ENCODE measurements around the gene KLF6.
A peak's percentile ranks its signal among the peaks of the same experiment; 100 is the strongest.

Gene KLF6

GRCh38 chr10:3774814-3775695 lies 10.0 kb downstream of the KLF6 start:
- no peak for DNase-seq

DNA sequence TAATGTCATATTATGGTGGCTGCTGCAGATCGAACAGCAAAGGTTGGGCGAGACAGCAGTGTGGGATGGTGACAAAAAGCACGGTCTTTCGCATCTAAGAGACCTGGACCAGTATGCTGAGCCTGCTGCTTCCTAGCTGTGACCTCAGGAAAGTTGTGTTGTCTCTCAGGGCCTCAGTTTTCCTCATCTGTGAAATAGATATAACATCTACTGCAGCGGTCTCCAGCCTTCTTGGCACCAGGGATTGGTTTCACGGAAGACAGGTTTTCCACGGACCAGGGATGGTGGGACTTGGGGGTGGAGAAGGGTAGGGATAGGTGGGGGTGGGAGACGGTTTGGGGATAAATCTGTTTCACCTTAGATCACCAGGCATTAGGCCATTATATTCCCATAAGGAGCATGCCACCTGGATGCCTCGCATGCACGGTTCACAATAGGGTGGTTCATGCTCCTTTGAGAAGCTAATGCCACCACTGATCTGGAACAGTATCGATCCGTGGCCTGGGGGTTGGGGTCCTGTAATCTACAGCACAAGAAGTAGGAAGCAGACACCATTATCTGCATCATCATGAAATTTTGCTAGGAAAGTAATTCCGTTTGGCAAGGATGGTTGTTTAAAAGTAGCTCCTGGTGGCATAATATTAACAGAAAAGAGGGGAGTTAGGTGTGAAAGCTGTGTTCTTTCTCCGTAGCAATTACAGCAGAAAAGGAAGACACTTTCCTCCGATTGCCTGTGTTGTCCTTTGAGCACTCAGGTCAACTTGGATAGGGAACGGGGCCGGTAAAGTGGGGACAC lies 10.8 kb downstream of the KLF6 start:
- no peak for DNase-seq

DNA sequence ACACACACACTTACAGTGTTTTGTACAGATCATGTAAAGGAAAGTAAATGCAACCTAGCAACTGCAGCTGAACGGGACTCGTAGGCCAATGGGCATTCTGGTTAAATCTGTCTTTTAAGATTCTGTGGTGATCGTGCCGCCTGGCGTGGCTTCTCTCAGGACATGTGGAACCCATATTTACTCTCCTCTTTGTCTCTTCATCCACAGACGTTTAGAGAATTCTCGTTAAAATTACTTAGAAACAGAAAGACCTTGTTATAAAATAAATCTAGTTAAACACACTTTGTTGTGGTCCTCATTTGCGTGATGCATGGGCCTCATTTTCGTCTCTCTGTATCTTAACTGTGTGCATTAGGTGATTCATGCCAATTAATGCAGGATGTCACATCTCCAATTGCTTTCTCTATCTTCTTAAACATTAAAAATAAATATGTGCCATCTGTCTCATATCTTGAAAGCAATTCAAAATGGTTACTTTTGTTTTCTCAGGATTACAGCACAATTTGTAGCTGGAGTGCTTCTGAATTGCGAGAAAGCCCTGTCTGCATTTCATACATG lies 11.5 kb downstream of the KLF6 start:
- DNase-seq, result no peak

DNA sequence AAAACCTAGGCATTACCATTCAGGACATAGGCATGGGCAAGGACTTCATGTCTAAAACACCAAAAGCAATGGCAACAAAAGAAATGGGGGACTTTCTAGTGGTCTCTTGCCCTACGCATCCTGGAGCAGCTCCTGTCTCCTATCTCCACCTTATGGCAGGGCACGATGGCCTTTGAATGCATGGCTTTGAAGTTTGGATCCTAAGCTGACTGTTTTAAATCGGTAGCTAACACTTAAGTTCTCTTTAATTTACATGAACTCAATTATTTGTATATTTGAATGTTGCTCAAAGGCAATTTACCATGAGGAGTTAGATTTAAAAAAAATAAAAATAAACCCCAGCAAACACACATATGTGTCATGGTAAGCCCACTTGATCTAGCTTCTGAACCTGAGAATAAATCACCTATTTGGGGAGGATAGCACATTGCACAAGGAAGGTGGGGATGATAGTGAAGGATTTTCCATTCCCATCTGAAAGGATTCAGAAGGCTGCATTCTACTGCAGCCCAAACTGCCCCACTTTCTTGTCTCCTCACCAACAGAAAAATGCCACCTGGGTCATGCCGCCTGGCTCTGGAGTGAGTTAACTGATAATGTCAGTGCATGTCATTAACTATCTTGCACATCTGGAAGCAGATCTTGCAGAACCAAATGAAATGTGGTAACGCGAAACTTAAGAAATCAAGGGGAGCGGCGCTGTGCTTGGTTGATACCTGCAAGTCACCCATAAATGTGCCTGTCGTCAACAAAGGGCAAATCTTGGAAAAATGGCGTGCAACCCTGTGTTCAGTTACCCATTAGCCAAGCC lies 12.4 kb downstream of the KLF6 start:
- DNase-seq, result no peak

DNA sequence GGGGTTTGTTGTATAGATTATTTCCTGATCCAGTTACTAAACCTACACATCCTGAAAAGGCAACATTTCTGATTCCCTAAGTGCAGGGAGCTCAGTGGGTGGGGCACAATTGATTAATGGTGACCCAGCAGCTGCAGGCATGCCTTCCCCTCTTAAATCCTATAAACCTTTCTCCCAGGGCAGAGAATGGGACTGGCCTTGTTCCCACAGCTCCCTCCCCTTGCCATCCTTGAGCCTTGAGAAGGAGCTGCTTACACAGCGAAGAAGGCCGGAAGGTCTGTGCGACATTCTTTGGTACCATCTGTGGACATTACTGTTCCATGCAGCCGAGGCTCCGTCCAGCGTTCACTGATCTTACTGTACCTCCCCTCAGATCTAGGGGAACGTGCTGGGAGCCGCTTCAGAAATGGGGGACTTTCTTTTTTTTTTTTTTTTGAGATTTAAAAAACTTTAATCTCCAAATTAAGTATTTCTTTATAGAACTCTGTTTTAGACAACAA lies 14.3 kb downstream of the KLF6 start:
- DNase-seq, result no peak

- DNase-seq, result no peak
Measured at GRCh38 chr10:3769556-3769955, 15.5 kb downstream of the KLF6 start.

GRCh38 chr10:3766046-3766756 lies 18.8 kb downstream of the KLF6 start:
- no peak for DNase-seq

GRCh38 chr10:3765146-3765545 lies 19.9 kb downstream of the KLF6 start:
- no peak for DNase-seq

DNA sequence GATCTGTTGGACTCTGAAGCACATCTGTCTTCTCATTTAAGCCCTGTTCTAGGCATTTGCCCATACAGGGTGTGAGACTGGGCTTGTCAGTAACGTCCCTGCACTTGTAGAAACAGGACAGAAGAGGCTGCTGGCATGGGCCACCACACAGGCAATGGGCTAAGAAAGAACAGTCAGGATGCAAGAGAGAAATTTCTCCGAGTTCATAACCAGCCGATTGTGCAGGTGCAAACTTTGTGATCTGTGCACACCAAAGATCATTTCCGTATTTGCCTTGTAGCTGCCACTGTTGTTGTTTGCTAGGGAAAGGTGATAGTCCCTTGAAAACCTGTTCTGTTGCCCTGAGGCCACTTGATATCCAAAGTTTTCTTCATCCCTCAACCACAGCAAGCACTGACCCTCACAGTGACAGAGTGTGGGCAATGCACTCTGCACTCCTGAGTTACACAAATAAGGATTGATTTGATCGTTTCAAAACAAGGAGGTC lies 20.3 kb downstream of the KLF6 start:
- no peak for DNase-seq

- DNase-seq, result no peak
Measured at GRCh38 chr10:3763852-3764625, 21.0 kb downstream of the KLF6 start.

GRCh38 chr10:3763035-3763456 lies 22.0 kb downstream of the KLF6 start:
- DNase-seq, result no peak

DNA sequence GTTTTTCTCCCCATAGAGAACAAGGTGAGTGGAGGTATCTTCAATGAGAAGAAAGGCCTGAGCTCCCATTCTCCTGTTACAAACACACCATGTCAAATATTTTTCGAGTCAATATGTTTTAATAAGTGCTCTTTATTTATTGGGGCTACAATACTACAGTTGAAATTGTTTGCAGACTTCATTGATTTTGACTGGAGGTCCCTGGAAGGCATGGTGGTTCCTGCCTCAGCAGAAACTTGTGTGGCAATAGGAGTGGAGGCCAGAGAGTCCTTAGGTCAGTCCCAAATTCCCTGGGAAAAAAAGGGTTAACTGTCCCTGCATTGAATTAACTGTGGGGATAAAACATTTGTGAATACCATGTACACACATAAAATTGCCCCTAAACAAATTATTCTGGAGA lies 22.7 kb downstream of the KLF6 start:
- DNase-seq, result no peak

DNA sequence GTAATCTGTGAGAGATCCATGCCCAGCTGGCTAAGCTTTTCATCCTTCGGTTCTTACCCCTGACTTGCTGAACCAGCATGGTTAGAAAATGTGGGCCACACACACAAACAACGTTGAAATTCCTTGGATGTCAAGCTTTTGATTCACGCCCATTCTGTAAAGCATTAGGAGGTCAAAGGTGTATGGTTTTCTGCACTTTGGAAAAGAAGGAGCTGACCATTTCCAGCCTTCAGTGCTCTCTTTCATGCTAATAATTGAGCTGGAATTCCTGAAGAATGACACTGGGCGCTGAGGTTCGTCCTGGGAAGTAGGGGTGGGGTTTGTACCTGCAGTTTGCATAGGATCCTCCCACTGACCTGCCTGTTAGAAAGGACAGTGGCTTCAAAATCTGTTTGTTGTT lies 23.1 kb downstream of the KLF6 start:
- no peak for DNase-seq

DNA sequence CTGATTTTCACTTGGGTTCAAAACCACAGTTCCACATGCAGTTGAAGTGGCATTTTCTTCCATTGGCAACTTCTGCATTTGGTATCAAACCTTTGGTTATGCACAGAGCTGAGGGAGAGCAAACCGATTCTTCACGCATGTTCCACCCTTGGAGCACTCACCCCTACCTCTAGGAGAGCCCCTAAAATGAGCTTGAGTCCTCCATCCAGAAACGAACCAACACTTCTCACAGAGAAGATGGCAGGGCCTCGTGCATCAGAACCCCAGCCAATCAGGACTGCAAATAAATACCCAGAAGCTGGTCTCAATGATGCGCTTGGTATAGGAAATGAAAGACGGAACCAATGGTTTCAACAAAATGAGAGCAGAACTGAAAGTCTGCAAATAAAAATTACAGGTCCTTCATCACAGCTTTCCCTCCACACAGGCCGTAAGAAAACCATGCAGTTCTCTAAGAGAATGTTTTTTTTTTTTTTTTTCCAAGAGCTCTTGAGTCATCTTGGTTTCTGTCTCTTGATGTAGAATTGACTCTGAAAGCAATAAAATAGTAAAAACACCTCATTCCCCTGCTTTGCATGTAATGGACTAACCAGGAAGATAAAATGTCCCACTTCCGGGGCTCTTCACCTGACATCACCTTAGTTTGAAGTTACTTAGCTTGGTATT lies 23.9 kb downstream of the KLF6 start:
- peak in 2 of 14 donors; percentile 20 to 28 for DNase-seq

DNA sequence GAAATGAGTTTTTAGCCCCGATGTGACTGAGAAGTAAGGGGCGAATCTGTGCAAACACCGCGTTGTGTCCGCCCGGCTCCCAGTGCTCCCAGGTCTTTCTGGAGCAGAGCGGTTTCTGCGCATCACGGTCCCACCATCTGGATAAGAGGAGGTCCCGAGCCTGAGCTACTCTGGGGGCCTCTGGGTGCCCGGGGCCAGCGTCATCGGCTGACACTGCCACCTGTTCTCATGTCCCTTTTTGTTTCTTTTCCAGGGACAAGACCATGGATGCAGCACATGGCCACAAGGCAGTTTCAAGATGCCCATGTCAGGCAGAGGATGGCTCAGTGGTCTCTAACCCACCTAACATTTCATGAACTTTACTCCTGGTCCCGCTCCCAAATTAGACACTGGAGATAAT lies 24.9 kb downstream of the KLF6 start:
- no peak for DNase-seq

GRCh38 chr10:3759397-3759796 lies 25.6 kb downstream of the KLF6 start:
- no peak for DNase-seq

GRCh38 chr10:3758491-3758970 lies 26.5 kb downstream of the KLF6 start:
- DNase-seq, result no peak

DNA sequence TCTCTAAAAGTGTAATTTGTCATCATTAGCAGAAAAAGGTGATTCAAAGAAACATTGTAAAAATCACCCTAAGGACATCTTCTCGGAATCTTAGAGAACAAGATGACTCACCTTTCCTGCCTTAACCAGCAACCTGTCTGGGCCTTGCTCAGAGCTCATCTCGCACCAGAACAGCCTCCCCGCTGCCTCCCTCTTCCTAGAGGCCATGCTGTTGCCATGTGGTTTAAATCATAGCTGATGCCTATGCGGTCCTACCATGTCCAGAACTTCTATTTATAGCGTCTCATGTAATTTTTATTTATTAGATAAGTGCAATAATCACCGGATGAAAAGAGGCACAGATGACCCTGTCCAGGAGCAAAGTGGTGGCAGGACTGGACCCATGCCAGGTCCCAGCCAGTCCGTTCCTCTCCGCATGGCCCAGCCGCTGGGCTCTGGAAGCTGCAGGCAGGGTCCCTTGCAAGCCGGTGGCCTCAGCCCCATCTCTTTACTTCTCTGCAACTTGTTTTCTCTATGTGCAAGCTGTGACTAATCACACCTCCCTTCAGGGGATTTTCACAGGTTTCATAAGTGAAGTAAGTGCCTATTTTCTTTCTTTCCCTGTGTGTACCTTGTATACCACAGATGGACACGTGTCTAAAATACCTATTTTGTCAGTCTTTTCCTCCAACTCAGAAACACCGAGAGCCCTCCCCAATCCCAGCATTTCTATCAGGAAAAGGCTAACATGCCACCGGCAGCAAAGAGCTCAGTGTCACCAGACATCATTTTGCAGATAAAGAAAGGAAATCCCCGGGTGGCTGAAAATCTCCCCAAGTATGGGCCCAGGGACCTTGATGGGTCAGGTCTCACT lies 27.1 kb downstream of the KLF6 start:
- no peak for DNase-seq

DNA sequence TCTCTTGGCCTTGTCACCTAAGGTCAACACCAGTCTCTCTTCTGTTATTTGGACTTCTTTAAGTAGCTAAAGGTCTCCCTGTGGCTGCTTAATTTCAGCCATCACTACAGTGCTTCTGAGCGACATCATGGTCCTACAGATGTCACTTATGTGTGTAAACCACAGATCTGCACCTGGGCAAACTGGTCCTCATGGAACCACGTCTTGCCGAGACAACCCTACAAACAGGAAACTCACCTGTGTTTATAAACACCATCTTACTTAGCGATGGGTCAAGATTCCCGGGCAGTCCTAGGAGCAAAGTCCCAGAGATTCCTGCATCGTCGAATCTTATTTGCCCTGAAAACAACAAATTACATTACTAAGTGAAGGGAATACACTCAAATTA lies 27.8 kb downstream of the KLF6 start:
- DNase-seq, result no peak
